ENCODE data around the gene KCNT2. TPM values are rescaled to one million over a fixed set of nuclear protein-coding genes. Genes with fewer than 3 reads are reported as not detected.

The KCNT2 gene
- total and polyA plus RNA-seq, 2 experiments from 2014 or later = 1.2 to 8.8 TPM

DNA sequence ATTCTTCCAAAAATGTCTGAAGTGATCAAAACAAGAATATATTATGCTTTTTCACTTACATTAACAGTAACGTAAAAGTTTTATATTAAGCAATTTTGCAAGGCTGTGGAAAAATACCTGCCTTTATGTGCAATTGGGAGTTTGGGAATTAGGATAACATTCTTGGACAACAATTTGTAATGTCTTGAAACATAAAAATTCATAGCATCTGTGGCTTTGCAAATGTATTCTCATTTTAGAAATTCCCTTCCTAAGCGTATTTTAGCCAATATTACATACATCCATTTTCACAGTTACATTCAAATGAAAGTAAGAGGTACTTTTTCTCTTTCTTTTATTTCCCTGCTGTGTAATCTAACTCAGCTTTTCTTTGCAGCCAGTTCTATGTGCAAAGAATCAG, 30.2 kb upstream of the KCNT2 start:
- Histone ChIP-seq H2AFZ (no peak overlapping the region), H3K4me2 (no peak overlapping the region), H4K20me1 (ENCODE audit: insufficient read depth, poor library complexity, severe bottlenecking) (no peaks in the 10 kb centered on the region), H3K27ac (no peak overlapping the region), H3K27me3 (no peaks in the 10 kb centered on the region), H3K9me3 (ENCODE audit: low read depth) (no peaks in the 10 kb centered on the region), H3K4me3 (no peak overlapping the region), H3K9me2 (replicated peaks; ENCODE audit: insufficient read depth) (no peaks in the 10 kb centered on the region), H3K4me1 (ENCODE audit: insufficient read depth) (no peaks in the 10 kb centered on the region), H3K36me3 (replicated peaks; ENCODE audit: insufficient read depth, low read depth) (no peaks in the 10 kb centered on the region), H3K79me2 (no peaks in the 10 kb centered on the region)
- WGBS (ENCODE audit: low lambda C conversion rate, missing lambda C conversion rate) = 85% methylated on average over 2 of the region's 2 CpGs
- no peak for DNase-seq (ENCODE audit: low spot score)
- TF ChIP-seq, protein P1, sequence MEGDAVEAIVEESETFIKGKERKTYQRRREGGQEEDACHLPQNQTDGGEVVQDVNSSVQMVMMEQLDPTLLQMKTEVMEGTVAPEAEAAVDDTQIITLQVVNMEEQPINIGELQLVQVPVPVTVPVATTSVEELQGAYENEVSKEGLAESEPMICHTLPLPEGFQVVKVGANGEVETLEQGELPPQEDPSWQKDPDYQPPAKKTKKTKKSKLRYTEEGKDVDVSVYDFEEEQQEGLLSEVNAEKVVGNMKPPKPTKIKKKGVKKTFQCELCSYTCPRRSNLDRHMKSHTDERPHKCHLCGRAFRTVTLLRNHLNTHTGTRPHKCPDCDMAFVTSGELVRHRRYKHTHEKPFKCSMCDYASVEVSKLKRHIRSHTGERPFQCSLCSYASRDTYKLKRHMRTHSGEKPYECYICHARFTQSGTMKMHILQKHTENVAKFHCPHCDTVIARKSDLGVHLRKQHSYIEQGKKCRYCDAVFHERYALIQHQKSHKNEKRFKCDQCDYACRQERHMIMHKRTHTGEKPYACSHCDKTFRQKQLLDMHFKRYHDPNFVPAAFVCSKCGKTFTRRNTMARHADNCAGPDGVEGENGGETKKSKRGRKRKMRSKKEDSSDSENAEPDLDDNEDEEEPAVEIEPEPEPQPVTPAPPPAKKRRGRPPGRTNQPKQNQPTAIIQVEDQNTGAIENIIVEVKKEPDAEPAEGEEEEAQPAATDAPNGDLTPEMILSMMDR (IDR thresholded peaks at IDR 0.05; ENCODE audit: poor library complexity) = no peak
- no peak for TF ChIP-seq EZH2 (IDR thresholded peaks at IDR 0.05; ENCODE audit: borderline replicate concordance)
- TF ChIP-seq EZH2phosphoT487 (IDR thresholded peaks at IDR 0.05; ENCODE audit: low read depth, severe bottlenecking, unreplicated experiment) = no peak

DNA sequence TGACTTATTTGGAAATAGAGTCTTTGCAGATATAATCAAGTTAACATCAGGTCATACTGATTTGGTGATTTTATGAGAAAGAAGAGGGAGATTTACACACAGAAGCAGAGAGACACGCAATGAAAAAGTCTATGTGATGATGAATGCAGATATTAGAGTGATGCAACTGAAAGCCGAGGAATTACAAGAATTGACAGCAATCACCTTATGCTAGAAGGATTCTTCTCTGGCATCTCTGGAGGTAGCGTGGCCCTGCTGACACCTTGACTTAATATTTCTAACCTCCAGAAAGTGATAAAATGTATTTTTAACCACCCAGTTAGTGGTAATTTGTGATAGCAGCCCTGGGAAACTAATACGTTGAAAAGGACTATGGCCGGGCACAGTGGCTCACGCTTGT, 29.4 kb upstream of the KCNT2 start:
- no peak for DNase-seq (ENCODE audit: low spot score)
- Histone ChIP-seq H3K36me3 (replicated peaks; ENCODE audit: insufficient read depth, low read depth) (no peaks in the 10 kb centered on the region), H3K4me3 (no peak overlapping the region), H3K9me2 (replicated peaks; ENCODE audit: insufficient read depth) (no peaks in the 10 kb centered on the region), H4K20me1 (ENCODE audit: insufficient read depth, poor library complexity, severe bottlenecking) (no peaks in the 10 kb centered on the region), H3K9me3 (ENCODE audit: low read depth) (no peaks in the 10 kb centered on the region), H3K27ac (no peak overlapping the region), H3K4me1 (ENCODE audit: insufficient read depth) (no peaks in the 10 kb centered on the region), H2AFZ (no peak overlapping the region), H3K27me3 (no peaks in the 10 kb centered on the region), H3K79me2 (no peaks in the 10 kb centered on the region), H3K4me2 (no peak overlapping the region)
- 92% methylated on average over 6 of the region's 6 CpGs for WGBS (ENCODE audit: low lambda C conversion rate, missing lambda C conversion rate)
- TF ChIP-seq EZH2phosphoT487 (IDR thresholded peaks at IDR 0.05; ENCODE audit: low read depth, severe bottlenecking, unreplicated experiment) = no peak
- TF ChIP-seq EZH2 (IDR thresholded peaks at IDR 0.05; ENCODE audit: borderline replicate concordance) = no peak
- TF ChIP-seq, protein P1 (IDR thresholded peaks at IDR 0.05; ENCODE audit: poor library complexity) = no peak

DNA sequence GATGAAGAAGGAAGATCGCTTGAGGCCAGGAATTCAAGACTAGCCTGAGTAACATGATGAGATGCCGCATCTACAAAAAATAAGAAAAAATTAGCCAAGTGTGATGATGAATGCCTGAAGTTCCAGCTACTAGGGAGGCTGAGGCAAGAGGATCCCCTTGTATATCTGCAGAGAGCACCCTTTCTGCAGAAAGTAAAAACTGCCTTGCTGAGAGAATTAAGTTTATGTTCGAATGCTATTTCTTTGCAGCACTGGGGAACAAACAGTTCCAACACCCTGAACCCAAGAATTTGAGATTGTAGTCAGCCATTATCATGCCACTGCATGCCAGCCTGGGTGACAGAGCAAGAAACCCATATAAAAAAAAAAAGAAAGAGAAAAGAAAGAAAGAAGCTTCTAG, 20.6 kb upstream of the KCNT2 start:
- Histone ChIP-seq H3K9me3 (ENCODE audit: low read depth) (no peaks in the 10 kb centered on the region), H2AFZ (no peak overlapping the region), H3K4me2 (no peak overlapping the region), H3K4me3 (no peak overlapping the region), H3K27me3 (no peaks in the 10 kb centered on the region), H4K20me1 (ENCODE audit: insufficient read depth, poor library complexity, severe bottlenecking) (no peaks in the 10 kb centered on the region), H3K4me1 (ENCODE audit: insufficient read depth) (no peaks in the 10 kb centered on the region), H3K9me2 (replicated peaks; ENCODE audit: insufficient read depth) (no peaks in the 10 kb centered on the region), H3K79me2 (no peaks in the 10 kb centered on the region), H3K27ac (no peak overlapping the region), H3K36me3 (replicated peaks; ENCODE audit: insufficient read depth, low read depth) (no peaks in the 10 kb centered on the region)
- no peak for DNase-seq (ENCODE audit: low spot score)
- WGBS (ENCODE audit: low lambda C conversion rate, missing lambda C conversion rate) = 93% methylated on average over 3 of the region's 3 CpGs
- TF ChIP-seq, protein P1 (IDR thresholded peaks at IDR 0.05; ENCODE audit: poor library complexity) = no peak

DNA sequence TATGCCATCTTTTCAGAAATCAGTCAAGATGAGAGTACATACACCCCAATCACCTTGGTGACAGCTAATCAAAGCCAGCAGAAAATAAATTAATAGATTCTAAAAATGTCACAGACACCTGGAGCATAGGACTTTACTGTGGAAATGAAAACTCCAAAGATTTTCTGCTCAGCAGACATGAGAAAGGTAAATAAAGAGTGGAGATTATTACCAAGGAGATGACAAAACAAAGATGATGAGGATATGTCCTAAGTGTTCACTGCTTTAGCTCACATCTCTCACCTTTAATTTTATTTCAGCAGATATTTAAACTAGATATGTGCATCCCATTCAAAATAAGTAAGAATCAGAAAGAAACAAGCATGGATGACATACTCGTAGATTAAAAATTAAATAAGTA, 14.8 kb upstream of the KCNT2 start:
- H3K4me3 ChIP-seq = no peak overlapping the region
- H2AFZ ChIP-seq = no peak overlapping the region
- H3K4me1 ChIP-seq (ENCODE audit: insufficient read depth) = no peaks in the 10 kb centered on the region
- H3K36me3 ChIP-seq (replicated peaks; ENCODE audit: insufficient read depth, low read depth) = no peaks in the 10 kb centered on the region
- no peaks in the 10 kb centered on the region for H3K79me2 ChIP-seq
- H3K9me3 ChIP-seq (ENCODE audit: low read depth) = no peaks in the 10 kb centered on the region
- H3K27me3 ChIP-seq = no peaks in the 10 kb centered on the region
- DNase-seq (ENCODE audit: low spot score) = no peak
- no peaks in the 10 kb centered on the region for H3K9me2 ChIP-seq (replicated peaks; ENCODE audit: insufficient read depth)
- H3K4me2 ChIP-seq = no peak overlapping the region
- 76% methylated on average over 1 of the region's 1 CpG for WGBS (ENCODE audit: low lambda C conversion rate, missing lambda C conversion rate)
- H4K20me1 ChIP-seq (ENCODE audit: insufficient read depth, poor library complexity, severe bottlenecking) = no peaks in the 10 kb centered on the region
- no peak for TF ChIP-seq EZH2phosphoT487 (IDR thresholded peaks at IDR 0.05; ENCODE audit: low read depth, severe bottlenecking, unreplicated experiment)
- TF ChIP-seq, protein P1 (IDR thresholded peaks at IDR 0.05; ENCODE audit: poor library complexity) = no peak
- H3K27ac ChIP-seq = no peak overlapping the region
